H9 (cell line): ENCODE measurements around the gene CLASP2. TPM values are rescaled to one million over a fixed set of nuclear protein-coding genes. Genes with fewer than 3 reads are reported as not detected.
"Not testable (repeated sequence)": the region's sequence is repeated elsewhere in the genome, so short reads cannot be mapped to it uniquely, and the experiment has no call there.

Experiments
- DNase-seq: peaks from one replicate; pipeline ENCODE4 v3.0.0-alpha.2; 2017
- H2AFZ ChIP-seq: one replicate; pipeline ENCODE4 v1.6.1; 2013; ENCODE audit warnings: mild to moderate bottlenecking, low read length, control low read depth, moderate library complexity
- H2AK5ac ChIP-seq: 2 replicates; pipeline ENCODE4 v1.6.1; 2013; ENCODE audit warnings: low read length, control low read depth, mixed read lengths; ENCODE audit not compliant: insufficient read length
- H2BK120ac ChIP-seq: one replicate; pipeline ENCODE4 v1.6.1; 2013; ENCODE audit warnings: low read depth, mild to moderate bottlenecking, low read length, control low read depth, inconsistent platforms; ENCODE audit not compliant: poor library complexity, severe bottlenecking
- H2BK12ac ChIP-seq: 2 replicates; pipeline ENCODE4 v1.6.1; 2013; ENCODE audit warnings: low read length, control low read depth, mixed read lengths, low read depth; ENCODE audit not compliant: insufficient read length
- H2BK15ac ChIP-seq: 2 replicates; pipeline ENCODE4 v1.6.1; 2013; ENCODE audit warnings: low read depth, low read length, control low read depth
- H2BK20ac ChIP-seq: one replicate; pipeline ENCODE4 v1.6.1; 2013; ENCODE audit warnings: low read depth, mild to moderate bottlenecking, low read length, control low read depth, inconsistent platforms; ENCODE audit not compliant: poor library complexity, severe bottlenecking
- H2BK5ac ChIP-seq: 2 replicates; pipeline ENCODE4 v1.6.1; 2013; ENCODE audit warnings: low read length, control low read depth, mixed read lengths; ENCODE audit not compliant: insufficient read length
- H3K14ac ChIP-seq: 2 replicates; pipeline ENCODE4 v1.6.1; 2013; ENCODE audit warnings: low read length, control low read depth; ENCODE audit not compliant: insufficient read depth
- H3K18ac ChIP-seq: 2 replicates; pipeline ENCODE4 v1.6.1; 2013; ENCODE audit warnings: low read depth, mild to moderate bottlenecking, mixed read lengths, low read length, control low read depth; ENCODE audit not compliant: insufficient read length
- H3K23ac ChIP-seq: 2 replicates; pipeline ENCODE4 v1.6.1; 2013; ENCODE audit warnings: low read length, control low read depth, mixed read lengths, low read depth; ENCODE audit not compliant: insufficient read length
- H3K23me2 ChIP-seq: 2 replicates; pipeline ENCODE4 v1.6.1; 2013; ENCODE audit warnings: low read depth, mild to moderate bottlenecking, mixed read lengths, low read length, control low read depth; ENCODE audit not compliant: insufficient read length, poor library complexity, severe bottlenecking
- H3K27ac ChIP-seq: 2 replicates; pipeline ENCODE4 v1.5.1; 2013; ENCODE audit warnings: low read length, control low read depth, mixed read lengths, low read depth; ENCODE audit not compliant: insufficient read length
- H3K27me3 ChIP-seq: 2 replicates; pipeline ENCODE4 v1.6.1; 2013; ENCODE audit warnings: low read length, control low read depth, inconsistent platforms; ENCODE audit not compliant: insufficient read depth
- H3K4ac ChIP-seq: 2 replicates; pipeline ENCODE4 v1.6.1; 2013; ENCODE audit warnings: low read depth, mild to moderate bottlenecking, control low read depth, inconsistent platforms, low read length, moderate library complexity
- H3K4me1 ChIP-seq: 2 replicates; pipeline ENCODE4 v1.6.1; 2013; ENCODE audit warnings: low read length, control low read depth, inconsistent platforms; ENCODE audit not compliant: insufficient read depth
- H3K4me2 ChIP-seq: 2 replicates; pipeline ENCODE4 v1.6.1; 2013; ENCODE audit warnings: low read length, control low read depth, mixed read lengths; ENCODE audit not compliant: insufficient read length, insufficient read depth
- H3K56ac ChIP-seq: 2 replicates; pipeline ENCODE4 v1.6.1; 2013; ENCODE audit warnings: low read depth, mild to moderate bottlenecking, mixed read lengths, low read length, control low read depth; ENCODE audit not compliant: insufficient read length
- H3K79me1 ChIP-seq: 2 replicates; pipeline ENCODE4 v1.6.1; 2013; ENCODE audit warnings: low read depth, mild to moderate bottlenecking, moderate library complexity, low read length, control low read depth, inconsistent platforms; ENCODE audit not compliant: insufficient read depth, poor library complexity, severe bottlenecking
- H3K79me2 ChIP-seq: 2 replicates; pipeline ENCODE4 v1.6.1; 2013; ENCODE audit warnings: low read length, control low read depth, inconsistent platforms; ENCODE audit not compliant: insufficient read depth
- H3K9ac ChIP-seq: 2 replicates; pipeline ENCODE4 v1.6.1; 2013; ENCODE audit warnings: low read length, control low read depth, mixed read lengths; ENCODE audit not compliant: insufficient read length; ENCODE audit errors: extremely low read depth
- H3K9me3 ChIP-seq: one replicate; pipeline ENCODE4 v1.6.1; 2013; ENCODE audit warnings: low read depth, low read length, inconsistent platforms; ENCODE audit not compliant: control insufficient read depth
- H3T11ph ChIP-seq: one replicate; pipeline ENCODE4 v1.6.1; 2013; ENCODE audit warnings: mild to moderate bottlenecking, low read length, control low read depth, inconsistent platforms
- H4K20me1 ChIP-seq: one replicate; pipeline ENCODE4 v1.6.1; 2013; ENCODE audit not compliant: control insufficient read depth, insufficient read length, insufficient read depth
- H4K5ac ChIP-seq: 2 replicates; pipeline ENCODE4 v1.6.1; 2013; ENCODE audit warnings: low read depth, mild to moderate bottlenecking, mixed read lengths, low read length, control low read depth; ENCODE audit not compliant: insufficient read length
- H4K8ac ChIP-seq: replicated peaks from 2 replicates; pipeline ENCODE4 v1.6.1; 2013; ENCODE audit warnings: low read length, control low read depth, mixed read lengths, low read depth; ENCODE audit not compliant: insufficient read length
- H4K91ac ChIP-seq: 2 replicates; pipeline ENCODE4 v1.6.1; 2013; ENCODE audit warnings: low read depth, mild to moderate bottlenecking, moderate library complexity, mixed read lengths, low read length, control low read depth; ENCODE audit not compliant: insufficient read length
- H3K27ac Mint-ChIP-seq, 3 experiments: 2 replicates in 2 of 3; 3 replicates in 1 of 3; pipeline ENCODE4 v1.8.0; 2020 to 2021; ENCODE audit warnings: mixed read lengths in 3 of 3, mild to moderate bottlenecking in 1 of 3, moderate library complexity in 1 of 3
- H3K27me3 Mint-ChIP-seq: 2 replicates; pipeline ENCODE4 v1.8.0; 2021; ENCODE audit warnings: low read depth, mild to moderate bottlenecking, moderate library complexity, mixed read lengths
- H3K36me3 Mint-ChIP-seq, 3 experiments: 2 replicates in 2 of 3; 3 replicates in 1 of 3; pipeline ENCODE4 v1.8.0; 2020 to 2021; ENCODE audit warnings: low read depth in 3 of 3, mixed read lengths in 3 of 3; ENCODE audit not compliant: insufficient read depth in 1 of 3
- H3K4me1 Mint-ChIP-seq, 2 experiments: 2 replicates each; pipeline ENCODE4 v1.8.0; 2020; ENCODE audit warnings: mixed read lengths in 2 of 2
- H3K4me3 Mint-ChIP-seq, 2 experiments: 2 replicates in 1 of 2; 3 replicates in 1 of 2; pipeline ENCODE4 v1.8.0; 2020 to 2021; ENCODE audit warnings: mild to moderate bottlenecking in 2 of 2, mixed read lengths in 2 of 2, moderate library complexity in 1 of 2
- H3K9me3 Mint-ChIP-seq, 2 experiments: 2 replicates in 1 of 2; 3 replicates in 1 of 2; pipeline ENCODE4 v1.8.0; 2020; ENCODE audit warnings: mild to moderate bottlenecking in 2 of 2, mixed read lengths in 2 of 2, moderate library complexity in 1 of 2
- CTCF ChIP-seq: fragments of 200-600 bp; sonication (generic); conservative IDR thresholded peaks from 3 replicates; pipeline ENCODE4 v1.8.0; 2021; ENCODE audit warnings: antibody characterized with exemption, mild to moderate bottlenecking
- WGBS: extraction: QIAGEN DNeasy Blood & Tissue Kit; methylation state at CpG from one replicate; pipeline ENCODE4 v1.1.7; 2013; ENCODE audit warnings: missing lambda C conversion rate, low lambda C conversion rate, mixed read lengths; ENCODE audit not compliant: insufficient read length; ENCODE audit errors: extremely low coverage; 5-methylcytosine and 5-hydroxymethylcytosine counted together
- total RNA-seq: library from RNA; stranded (reverse); gene quantifications from 2 replicates; pipeline ENCODE4 v1.2.1, GENCODE V29; 2021

Gene CLASP2
- total RNA-seq, 1 experiment from 2014 or later, result 60.5 TPM

DNA sequence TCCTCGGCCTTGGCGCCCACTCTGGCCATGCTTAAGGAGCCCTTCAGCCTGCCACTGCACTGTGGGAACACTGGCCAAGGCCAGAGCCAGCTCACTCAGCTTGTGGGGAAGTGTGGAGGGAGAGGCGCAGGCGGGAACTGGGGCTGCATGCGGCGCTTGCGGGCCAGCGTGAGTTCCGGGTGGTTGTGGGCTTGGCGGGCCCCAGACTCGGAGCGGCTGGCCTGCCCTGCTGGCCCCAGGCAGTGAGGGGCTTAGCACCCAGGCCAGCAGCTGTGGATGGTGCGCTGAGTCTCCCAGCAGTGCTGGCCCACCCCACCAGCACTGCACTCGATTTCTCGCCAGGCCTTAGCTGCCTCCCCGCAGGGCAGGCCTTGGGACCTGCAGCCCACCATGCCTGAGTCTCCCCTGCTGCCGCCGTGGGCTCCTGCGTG is 264.7 kb downstream of the CLASP2 start:
- no peak for TF ChIP-seq CTCF
- Histone ChIP-seq H2BK15ac (no peak overlapping the region), H2BK5ac (no peak overlapping the region), H2BK20ac (no peak overlapping the region), H3K79me2 (no peaks in the 10 kb centered on the region), H3K4me2 (no peak overlapping the region), H3T11ph (no peak overlapping the region), H3K9me3 (peaks cover 8% of the 10 kb centered on the region), H3K14ac (no peak overlapping the region), H2AK5ac (no peak overlapping the region), H4K5ac (no peak overlapping the region), H2BK120ac (no peak overlapping the region), H3K27ac (no peak overlapping the region), H3K9ac (no peak overlapping the region), H3K79me1 (no peaks in the 10 kb centered on the region), H3K4ac (no peak overlapping the region), H4K91ac (no peak overlapping the region), H3K23me2 (no peaks in the 10 kb centered on the region), H2BK12ac (no peak overlapping the region), H3K4me1 (no peaks in the 10 kb centered on the region), H3K27me3 (no peaks in the 10 kb centered on the region), H2AFZ (no peak overlapping the region), H4K20me1 (no peaks in the 10 kb centered on the region), H4K8ac (no peak overlapping the region), H3K56ac (no peak overlapping the region), H3K23ac (no peak overlapping the region), H3K18ac (no peak overlapping the region)
- Mint-ChIP-seq H3K9me3 (peaks cover 16 to 29% of the 10 kb centered on the region in 2 experiments), H3K4me3 (no peak overlapping the region), H3K27me3 (peaks cover 3% of the 10 kb centered on the region), H3K36me3 (peaks cover 57 to 80% (median 75%) of the 10 kb centered on the region in 3 experiments), H3K27ac (no peak overlapping the region), H3K4me1 (peaks cover 10 to 13% of the 10 kb centered on the region in 2 experiments)
- DNase-seq, result no peak
- WGBS, result no CpG with 5 or more reads among the region's 19 CpGs

GRCh38 chr3:33451994-33452393 is 266.1 kb downstream of the CLASP2 start:
- not testable (repeated sequence) for H3K79me2 ChIP-seq, H2BK5ac ChIP-seq, H3K4me2 ChIP-seq, H2AFZ ChIP-seq, H4K5ac ChIP-seq, H4K8ac ChIP-seq, H3K4me1 ChIP-seq, H3T11ph ChIP-seq, H3K14ac ChIP-seq, H3K27me3 Mint-ChIP-seq, H2BK12ac ChIP-seq, H3K27ac Mint-ChIP-seq, H2BK120ac ChIP-seq, H3K4ac ChIP-seq, H3K56ac ChIP-seq, H3K27ac ChIP-seq, H3K9ac ChIP-seq, H2BK15ac ChIP-seq, H3K18ac ChIP-seq, H4K20me1 ChIP-seq, H3K79me1 ChIP-seq, H2AK5ac ChIP-seq, H2BK20ac ChIP-seq, H3K23ac ChIP-seq, H3K23me2 ChIP-seq, H3K9me3 ChIP-seq, H4K91ac ChIP-seq, DNase-seq, H3K27me3 ChIP-seq, H3K4me3 Mint-ChIP-seq
- no CpG with 5 or more reads among the region's 1 CpG for WGBS
- H3K4me1 Mint-ChIP-seq, result peaks cover 17 to 25% of the 10 kb centered on the region in 2 experiments
- peaks cover 10 to 22% of the 10 kb centered on the region in 2 experiments for H3K9me3 Mint-ChIP-seq
- H3K36me3 Mint-ChIP-seq, result peaks cover 51 to 72% (median 65%) of the 10 kb centered on the region in 3 experiments
